Measurements from ENCODE around the gene IGSF21.

DNA sequence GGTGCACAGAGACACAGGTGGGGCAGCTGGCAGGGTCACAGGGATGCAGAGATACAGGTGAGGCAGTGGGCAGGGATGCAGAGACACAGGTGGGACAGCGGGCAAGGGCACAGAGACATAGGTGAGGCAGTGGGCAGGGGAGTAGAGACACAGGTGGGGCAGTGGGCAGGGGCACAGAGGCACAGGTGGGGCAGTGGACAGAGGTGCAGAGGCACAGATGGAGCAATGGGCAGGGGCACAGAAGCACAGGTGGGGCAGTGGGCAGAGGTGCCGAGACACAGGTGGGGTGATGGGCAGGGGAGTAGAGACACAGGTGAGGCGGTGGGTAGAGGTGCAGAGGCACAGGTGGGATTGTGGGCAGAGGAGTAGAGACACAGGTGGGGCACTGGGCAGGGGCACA is 255.8 kb downstream of the IGSF21 start:
- no peak for TF ChIP-seq FOXP2 (optimal IDR thresholded peaks at IDR 0.05; ENCODE audit: control extremely low read depth, extremely low read length, insufficient read depth)
- TF ChIP-seq POLR2AphosphoS5 (IDR thresholded peaks at IDR 0.05; ENCODE audit: borderline replicate concordance, low read depth, low read length): no peak

Measured in SK-N-MC (cell line).